GM12878 (cell line): Measurements from ENCODE around the gene ST6GALNAC3. TPM values are rescaled to one million over a fixed set of nuclear protein-coding genes. Genes with fewer than 3 reads are reported as not detected.

ENCODE experiments used
- ATAC-seq: fragments of 200-7000 bp; cut with Tn5 transposase; 3 replicates; pipeline ENCODE4 v1.9.1; 2020; ENCODE audit warnings: mild to moderate bottlenecking, moderate library complexity
- BruUV-seq: library from RNA; stranded (reverse); fragments of 400-500 nt; replicated peaks from 2 replicates; lab custom pipeline; 2021; lab: Mats Ljungman, UMichigan
- CTCF ChIA-PET: fragments of 300-600 bp; sonication (Branson Sonifier 250); formaldehyde crosslinking; extraction: SDS; loops from one replicate; lab custom pipeline; 2021; ENCODE audit warnings: inconsistent platforms; lab: Yijun Ruan, JAX
- POLR2A ChIA-PET: fragments of 350-600 bp; formaldehyde crosslinking; extraction: SDS; loops from one replicate; lab custom pipeline; 2021; ENCODE audit warnings: inconsistent platforms; lab: Charles Lee
- RAD21 ChIA-PET: fragments of 300-600 bp; sonication (Branson Sonifier 250); formaldehyde crosslinking; loops from one replicate; lab custom pipeline; 2023; ENCODE audit warnings: antibody characterized with exemption; ENCODE audit not compliant: unreplicated experiment; lab: Charles Lee
- SMC1A ChIA-PET: fragments of 300-600 bp; sonication (Branson Sonifier 250); formaldehyde crosslinking; loops from one replicate; lab custom pipeline; 2023; ENCODE audit not compliant: unreplicated experiment, uncharacterized antibody; lab: Charles Lee
- DNase-seq: peaks from one replicate; pipeline ENCODE4 v3.0.0-alpha.2; 2011; ENCODE audit warnings: low read depth, low spot score
- FAIRE-seq: peaks from 3 replicates; lab custom pipeline; 2011; peaks lifted over from hg19 to GRCh38; lab: Jason Lieb, UNC
- H2AFZ ChIP-seq: 2 replicates; pipeline ENCODE4 v1.6.0; 2011; ENCODE audit warnings: low read depth, low read length, control low read depth; ENCODE audit not compliant: control insufficient read depth
- H3K27ac ChIP-seq: 2 replicates; pipeline ENCODE4 v1.5.1; 2011; ENCODE audit warnings: control low read depth; ENCODE audit not compliant: control insufficient read depth, insufficient read depth
- H3K27me3 ChIP-seq, 2 experiments: replicated peaks in 1 of 2; 2 replicates each; pipeline versions ENCODE4 v1.6.0 to v1.6.1; 2011; ENCODE audit warnings: low read length in 1 of 2; ENCODE audit not compliant: control insufficient read depth in 2 of 2, insufficient read depth in 2 of 2
- H3K36me3 ChIP-seq, 2 experiments: 2 replicates each; pipeline ENCODE4 v1.5.1; 2011; ENCODE audit warnings: low read length in 1 of 2; ENCODE audit not compliant: control insufficient read depth in 2 of 2, insufficient read depth in 2 of 2
- H3K4me1 ChIP-seq: 2 replicates; pipeline ENCODE4 v1.6.1; 2011; ENCODE audit warnings: mild to moderate bottlenecking, low read length, moderate library complexity, mixed read lengths; ENCODE audit not compliant: control insufficient read depth, insufficient read depth
- H3K4me2 ChIP-seq: 2 replicates; pipeline ENCODE4 v1.6.0; 2011; ENCODE audit warnings: control low read depth; ENCODE audit not compliant: control insufficient read depth, insufficient read depth
- H3K4me3 ChIP-seq: fragments of 200-600 bp; sonication (generic); 2 replicates; pipeline ENCODE4 v1.5.1; 2016
- H3K79me2 ChIP-seq: 2 replicates; pipeline ENCODE4 v1.6.0; 2011; ENCODE audit warnings: low read length; ENCODE audit not compliant: control insufficient read depth, insufficient read depth
- H3K9ac ChIP-seq: 2 replicates; pipeline ENCODE4 v1.8.0; 2011; ENCODE audit warnings: low read length, control low read depth, mixed read lengths; ENCODE audit not compliant: control insufficient read depth, insufficient read depth
- H3K9me3 ChIP-seq: replicated peaks from 3 replicates; pipeline ENCODE4 v1.5.1; 2011; ENCODE audit warnings: mild to moderate bottlenecking, low read length; ENCODE audit not compliant: control insufficient read depth, insufficient read depth
- H4K20me1 ChIP-seq: 2 replicates; pipeline ENCODE4 v1.6.0; 2011; ENCODE audit not compliant: control insufficient read depth, insufficient read depth
- BHLHE40 ChIP-seq, 2 experiments: fragments of 450-650 bp in 1 of 2; IDR thresholded peaks; 2 replicates each; pipeline ENCODE4 v1.6.1; 2011 to 2017; ENCODE audit warnings: low read depth in 2 of 2, borderline replicate concordance in 1 of 2, improper control_type of control experiment in 1 of 2, low read length in 1 of 2, mild to moderate bottlenecking in 1 of 2
- CHD2 ChIP-seq: IDR thresholded peaks from 2 replicates; pipeline ENCODE4 v1.6.1; 2011; ENCODE audit warnings: low read depth, low read length, improper control_type of control experiment, borderline replicate concordance
- EP300 ChIP-seq, 2 experiments: fragments of 150-350 bp in 1 of 2; IDR thresholded peaks; 2 replicates each; pipeline ENCODE4 v1.6.1; 2011 to 2012; ENCODE audit warnings: low read depth in 2 of 2, low read length in 2 of 2, borderline replicate concordance in 1 of 2, improper control_type of control experiment in 1 of 2, inconsistent platforms in 1 of 2; ENCODE audit not compliant: control insufficient read depth in 1 of 2
- ETV6 ChIP-seq, 2 experiments: fragments of 450-650 bp in 1 of 2; IDR thresholded peaks in 1 of 2; conservative IDR thresholded peaks in 1 of 2; 2 replicates each; pipeline ENCODE4 v1.6.1; 2014; ENCODE audit warnings: antibody characterized with exemption in 1 of 2, borderline replicate concordance in 1 of 2, low read depth in 1 of 2, mild to moderate bottlenecking in 1 of 2, moderate library complexity in 1 of 2
- FOXM1 ChIP-seq: IDR thresholded peaks from 2 replicates; pipeline ENCODE4 v1.6.1; 2012; ENCODE audit warnings: low read depth, mild to moderate bottlenecking, inconsistent platforms, low read length, moderate library complexity
- IKZF1 ChIP-seq: fragments of 450-650 bp; conservative IDR thresholded peaks from 2 replicates; pipeline ENCODE4 v1.6.1; 2017; ENCODE audit warnings: antibody characterized with exemption, mild to moderate bottlenecking
- IRF4 ChIP-seq: IDR thresholded peaks from 2 replicates; pipeline ENCODE4 v1.6.1; 2011; ENCODE audit warnings: low read depth, low read length
- MYB ChIP-seq: fragments of 150-350 bp; IDR thresholded peaks from 2 replicates; pipeline ENCODE4 v1.6.1; 2014; ENCODE audit warnings: mild to moderate bottlenecking, low read depth, low read length, borderline replicate concordance
- POU2F2 ChIP-seq: IDR thresholded peaks from 3 replicates; pipeline ENCODE4 v1.6.1; 2011; ENCODE audit warnings: low read depth, mild to moderate bottlenecking, low read length, borderline replicate concordance
- RAD21 ChIP-seq: IDR thresholded peaks from 2 replicates; pipeline ENCODE4 v1.6.1; 2011; ENCODE audit warnings: mild to moderate bottlenecking, low read depth, low read length, moderate library complexity; ENCODE audit not compliant: insufficient read depth
- RB1 ChIP-seq: fragments of 450-650 bp; formaldehyde crosslinking; IDR thresholded peaks from 2 replicates; pipeline ENCODE4 v1.6.1; 2017; ENCODE audit warnings: mild to moderate bottlenecking, borderline replicate concordance
- RCOR1 ChIP-seq: conservative IDR thresholded peaks from 2 replicates; pipeline ENCODE4 v1.6.1; 2012; ENCODE audit warnings: low read depth, low read length, improper control_type of control experiment
- RUNX3 ChIP-seq: IDR thresholded peaks from 2 replicates; pipeline ENCODE4 v1.6.1; 2012; ENCODE audit warnings: low read length, inconsistent platforms
- SMC3 ChIP-seq: IDR thresholded peaks from 2 replicates; pipeline ENCODE4 v1.6.1; 2011; ENCODE audit warnings: low read length, improper control_type of control experiment, borderline replicate concordance
- WGBS: methylation state at CpG from one replicate; pipeline ENCODE4 v1.1.6; 2016; ENCODE audit warnings: low lambda C conversion rate; ENCODE audit not compliant: insufficient replicate concordance, insufficient coverage; ENCODE audit errors: missing lambda C conversion rate; 5-methylcytosine and 5-hydroxymethylcytosine counted together
- in situ Hi-C: fragments of 300-500 bp; cut with MboI; formaldehyde crosslinking; loops from 9 replicates; pipeline ENCODE4 v1.14.3; 2018; ENCODE audit warnings: mixed read lengths
- intact Hi-C: fragments of 100-400 bp; cut with micrococcal nuclease; formaldehyde crosslinking; loops from one replicate; pipeline ENCODE4 v1.14.2; 2022; ENCODE audit not compliant: unreplicated experiment
- polyA plus RNA-seq, 11 experiments: library from polyadenylated mRNA; depleted of rRNA in 4 of 11; unstranded in 6 of 11; stranded (reverse) in 5 of 11; fragments of >200 nt; fragmentation: Nextera tagmentation in 4 of 11; fragmentation: Illumina TruSeq in 1 of 11; extraction: Ambion mirVana in 4 of 11; extraction: Trizol in 1 of 11; gene quantifications; 1 replicate in 1 of 11; 2 replicates in 10 of 11; pipeline versions ENCODE4 v1.2.1 to v1.2.3, GENCODE V29; 2011 to 2016; ENCODE audit warnings: inconsistent platforms in 2 of 11, missing spikeins in 2 of 11, low read depth in 1 of 11
- total RNA-seq, 4 experiments: library from RNA; depleted of rRNA in 3 of 4; stranded (reverse); fragments of >200 nt in 3 of 4; fragmentation: Illumina TruSeq in 1 of 4; extraction: Trizol in 1 of 4; gene quantifications; 2 replicates each; pipeline versions ENCODE4 v1.2.1 to v1.2.3, GENCODE V29; 2013 to 2021
- TF ChIP-seq, protein P1 (sequence below): fragments of 450-650 bp; IDR thresholded peaks from 2 replicates; pipeline ENCODE4 v1.6.1; 2016; ENCODE audit warnings: mild to moderate bottlenecking, moderate library complexity, borderline replicate concordance
- TF ChIP-seq, protein P2 (sequence below): IDR thresholded peaks from 2 replicates; pipeline ENCODE4 v1.6.1; 2012; ENCODE audit warnings: low read depth, low read length, improper control_type of control experiment

ST6GALNAC3 gene
- total and polyA plus RNA-seq, 10 of the 15 experiments (the other 5 are each of a cell fraction or from before 2014, with no cell fraction given) = 0.04 to 0.68 (median 0.18) TPM; not detected in 3

DNA sequence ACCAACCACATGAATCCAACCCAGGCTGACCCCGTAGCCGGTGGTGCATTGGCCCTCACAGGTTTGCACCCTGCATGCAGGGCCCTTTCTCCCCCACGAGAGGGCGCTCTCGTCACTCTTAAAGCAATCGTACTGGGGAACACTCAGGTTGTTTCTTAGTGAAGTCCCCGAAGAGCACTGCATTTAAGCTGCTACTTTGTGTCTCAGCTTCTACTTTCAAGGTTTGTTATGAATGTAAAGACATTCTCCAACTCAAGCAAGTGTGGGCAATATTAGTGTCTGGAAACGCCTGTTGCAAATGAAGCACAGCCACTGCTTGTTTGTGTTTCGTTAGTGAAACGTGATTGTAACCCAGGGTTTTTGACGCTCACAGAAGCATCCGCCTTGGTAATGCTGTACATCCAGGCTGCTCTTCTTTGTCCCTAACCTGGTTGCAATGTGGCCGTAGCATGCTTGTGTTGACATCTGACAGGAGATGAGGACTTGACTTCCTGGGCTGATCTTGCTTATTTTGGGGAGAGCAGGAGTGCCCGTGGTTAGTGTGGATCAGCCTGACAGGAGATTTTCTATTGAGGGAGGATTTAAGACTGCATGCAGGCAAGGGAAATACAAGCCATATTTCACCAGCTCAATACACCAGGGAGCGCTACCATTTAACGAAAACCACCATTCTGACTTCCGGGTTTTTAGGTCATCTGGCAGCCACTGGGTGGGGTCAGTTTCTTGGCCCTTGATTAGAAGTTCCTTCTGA, 79.8 kb downstream of the ST6GALNAC3 start:
- Histone ChIP-seq H3K27ac (no peak overlapping the region), H3K9me3 (no peaks in the 10 kb centered on the region), H3K36me3 (no peaks in the 10 kb centered on the region), H3K79me2 (no peaks in the 10 kb centered on the region), H3K4me1 (no peaks in the 10 kb centered on the region), H3K4me2 (peak overlapping the region; percentile 87), H3K9ac (no peak overlapping the region), H4K20me1 (no peaks in the 10 kb centered on the region), H2AFZ (peak overlapping the region; percentile 100), H3K27me3 (no peaks in the 10 kb centered on the region; a peak in 1 of 4 replicates), H3K4me3 (peak overlapping the region; percentile 48; the same call in 1 of the 2 replicates)
- peak; percentile 32 for DNase-seq
- FAIRE-seq = peak; percentile 77
- in situ Hi-C loops = loop anchor here (5.0 to 10.0 kb wide), 2 partner anchors 993 to 1950 kb away; no protein-coding TSS in a partner anchor
- WGBS = 7% methylated on average over 17 of the region's 17 CpGs
- ChIA-PET RAD21 (interaction anchor here (0.9 to 3.5 kb wide), 20 partner anchors 10 to 1960 kb away, joined by 3 to 25 read pairs (median 4); no protein-coding TSS in a partner anchor), SMC1A (interaction anchor here (0.6 to 3.5 kb wide), 22 partner anchors 10 to 998 kb away, joined by 3 to 29 read pairs (median 4); no protein-coding TSS in a partner anchor), POLR2A (interaction anchor here (0.6 kb wide), 1 partner anchor 41 kb away, joined by 4 read pairs; no protein-coding TSS in a partner anchor), CTCF (interaction anchor here (0.6 to 4.1 kb wide), 52 partner anchors 8 to 1895 kb away, joined by 3 to 59 read pairs (median 4); no protein-coding TSS in a partner anchor)
- ATAC-seq = peak; percentile 98
- BruUV-seq = no TSS peak
- intact Hi-C loops = loop anchor here (1.0 to 5.0 kb wide), 5 partner anchors 162 to 989 kb away; no protein-coding TSS in a partner anchor
- TF ChIP-seq RUNX3 (0 out of 2 replicates have a peak, but pooled peaks have one; percentile 39), SMC3 (peak; percentile 93), ETV6 (conservative IDR thresholded peaks at IDR 0.05 in 1 of 2, IDR thresholded peaks at IDR 0.05 in 1 of 2; ENCODE audit: borderline replicate concordance in 1 of 2, low read depth in 1 of 2) (0 out of 4 replicates have a peak, but pooled peaks of 1 of the 2 experiments have one; percentile 13), MYB (no peak), IKZF1 (no peak), FOXM1 (no peak), CHD2 (0 out of 2 replicates have a peak, but pooled peaks have one; percentile 17), POU2F2 (peak; percentile 16; the same call in 1 of the 3 replicates), BHLHE40 (IDR thresholded peaks at IDR 0.05; ENCODE audit: borderline replicate concordance in 1 of 2, low read depth in 2 of 2, low read length in 1 of 2) (peak; percentile 8 to 42; a peak in 1 of 4 replicates), EP300 (IDR thresholded peaks at IDR 0.05; ENCODE audit: borderline replicate concordance in 1 of 2, control insufficient read depth in 1 of 2, low read depth in 2 of 2, low read length in 2 of 2) (no peak), RAD21 (peak; percentile 89), RCOR1 (no peak), RB1 (no peak; the same call in 1 of the 2 replicates), IRF4 (peak; percentile 54; the same call in 1 of the 2 replicates)
- TF ChIP-seq, protein P1, sequence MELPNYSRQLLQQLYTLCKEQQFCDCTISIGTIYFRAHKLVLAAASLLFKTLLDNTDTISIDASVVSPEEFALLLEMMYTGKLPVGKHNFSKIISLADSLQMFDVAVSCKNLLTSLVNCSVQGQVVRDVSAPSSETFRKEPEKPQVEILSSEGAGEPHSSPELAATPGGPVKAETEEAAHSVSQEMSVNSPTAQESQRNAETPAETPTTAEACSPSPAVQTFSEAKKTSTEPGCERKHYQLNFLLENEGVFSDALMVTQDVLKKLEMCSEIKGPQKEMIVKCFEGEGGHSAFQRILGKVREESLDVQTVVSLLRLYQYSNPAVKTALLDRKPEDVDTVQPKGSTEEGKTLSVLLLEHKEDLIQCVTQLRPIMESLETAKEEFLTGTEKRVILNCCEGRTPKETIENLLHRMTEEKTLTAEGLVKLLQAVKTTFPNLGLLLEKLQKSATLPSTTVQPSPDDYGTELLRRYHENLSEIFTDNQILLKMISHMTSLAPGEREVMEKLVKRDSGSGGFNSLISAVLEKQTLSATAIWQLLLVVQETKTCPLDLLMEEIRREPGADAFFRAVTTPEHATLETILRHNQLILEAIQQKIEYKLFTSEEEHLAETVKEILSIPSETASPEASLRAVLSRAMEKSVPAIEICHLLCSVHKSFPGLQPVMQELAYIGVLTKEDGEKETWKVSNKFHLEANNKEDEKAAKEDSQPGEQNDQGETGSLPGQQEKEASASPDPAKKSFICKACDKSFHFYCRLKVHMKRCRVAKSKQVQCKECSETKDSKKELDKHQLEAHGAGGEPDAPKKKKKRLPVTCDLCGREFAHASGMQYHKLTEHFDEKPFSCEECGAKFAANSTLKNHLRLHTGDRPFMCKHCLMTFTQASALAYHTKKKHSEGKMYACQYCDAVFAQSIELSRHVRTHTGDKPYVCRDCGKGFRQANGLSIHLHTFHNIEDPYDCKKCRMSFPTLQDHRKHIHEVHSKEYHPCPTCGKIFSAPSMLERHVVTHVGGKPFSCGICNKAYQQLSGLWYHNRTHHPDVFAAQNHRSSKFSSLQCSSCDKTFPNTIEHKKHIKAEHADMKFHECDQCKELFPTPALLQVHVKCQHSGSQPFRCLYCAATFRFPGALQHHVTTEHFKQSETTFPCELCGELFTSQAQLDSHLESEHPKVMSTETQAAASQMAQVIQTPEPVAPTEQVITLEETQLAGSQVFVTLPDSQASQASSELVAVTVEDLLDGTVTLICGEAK = no peak
- TF ChIP-seq, protein P2, sequence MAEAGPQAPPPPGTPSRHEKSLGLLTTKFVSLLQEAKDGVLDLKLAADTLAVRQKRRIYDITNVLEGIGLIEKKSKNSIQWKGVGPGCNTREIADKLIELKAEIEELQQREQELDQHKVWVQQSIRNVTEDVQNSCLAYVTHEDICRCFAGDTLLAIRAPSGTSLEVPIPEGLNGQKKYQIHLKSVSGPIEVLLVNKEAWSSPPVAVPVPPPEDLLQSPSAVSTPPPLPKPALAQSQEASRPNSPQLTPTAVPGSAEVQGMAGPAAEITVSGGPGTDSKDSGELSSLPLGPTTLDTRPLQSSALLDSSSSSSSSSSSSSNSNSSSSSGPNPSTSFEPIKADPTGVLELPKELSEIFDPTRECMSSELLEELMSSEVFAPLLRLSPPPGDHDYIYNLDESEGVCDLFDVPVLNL = no peak
